KOPT-K1 (cell line): ENCODE data around the gene SELENOV.

Source experiments
- H3K27ac ChIP-seq: fragments of 200-600 bp; sonication (generic); 2 replicates; pipeline ENCODE4 v1.5.1; 2016; ENCODE audit warnings: antibody characterized with exemption, mild to moderate bottlenecking, low read depth, low read length; ENCODE audit not compliant: poor library complexity, severe bottlenecking
- H3K36me3 ChIP-seq: fragments of 200-600 bp; sonication (generic); 2 replicates; pipeline ENCODE4 v1.5.1; 2017; ENCODE audit warnings: antibody characterized with exemption, mild to moderate bottlenecking, low read length, moderate library complexity; ENCODE audit not compliant: insufficient read depth
- H3K9me3 ChIP-seq: fragments of 200-600 bp; sonication (generic); 2 replicates; pipeline ENCODE4 v1.5.1; 2017; ENCODE audit warnings: antibody characterized with exemption, low read length, mild to moderate bottlenecking; ENCODE audit not compliant: insufficient read depth, poor library complexity, severe bottlenecking

The SELENOV gene

GRCh38 chr19:39525205-39525604 lies 10.3 kb downstream of the SELENOV start:
- Histone ChIP-seq H3K36me3 (peaks cover 8% of the 10 kb centered on the region; the same call in 1 of the 2 replicates), H3K27ac (no peak overlapping the region), H3K9me3 (no peaks in the 10 kb centered on the region)

GRCh38 chr19:39531834-39532232 lies 16.9 kb downstream of the SELENOV start:
- peak overlapping the region; percentile 82 for H3K27ac ChIP-seq
- H3K36me3 ChIP-seq: peaks cover 8% of the 10 kb centered on the region
- H3K9me3 ChIP-seq: no peaks in the 10 kb centered on the region

- peaks cover 8% of the 10 kb centered on the region for H3K36me3 ChIP-seq
- no peaks in the 10 kb centered on the region for H3K9me3 ChIP-seq
- H3K27ac ChIP-seq: peak within 1 kb of the TSS; percentile 82
Observed at GRCh38 chr19:39532233-39533002, 17.5 kb downstream of the SELENOV start, which contains the start of gene EID2B. Gene EID2B, minus strand, starts transcription at chr19:39532852. Its CDS starts 50 bp downstream, at chr19:39532802.

GRCh38 chr19:39533003-39533512 lies 18.1 kb downstream of the SELENOV start:
- Histone ChIP-seq H3K27ac (peak overlapping the region; percentile 82), H3K9me3 (no peaks in the 10 kb centered on the region), H3K36me3 (peaks cover 8% of the 10 kb centered on the region)

GRCh38 chr19:39533791-39534190 lies 18.9 kb downstream of the SELENOV start:
- Histone ChIP-seq H3K27ac (no peak overlapping the region), H3K36me3 (peaks cover 8% of the 10 kb centered on the region), H3K9me3 (no peaks in the 10 kb centered on the region)

GRCh38 chr19:39539165-39539517 lies 24.2 kb downstream of the SELENOV start:
- Histone ChIP-seq H3K27ac (peak overlapping the region; percentile 89), H3K9me3 (no peaks in the 10 kb centered on the region), H3K36me3 (no peaks in the 10 kb centered on the region; the same call in 1 of the 2 replicates)

- Histone ChIP-seq H3K9me3 (no peaks in the 10 kb centered on the region), H3K36me3 (no peaks in the 10 kb centered on the region; the same call in 1 of the 2 replicates), H3K27ac (peak within 1 kb of the TSS; percentile 89)
Observed at GRCh38 chr19:39539518-39540332, 24.8 kb downstream of the SELENOV start, which contains the start of gene EID2. Gene EID2, minus strand, starts transcription at chr19:39540161. Its CDS starts 82 bp downstream, at chr19:39540079.

GRCh38 chr19:39540333-39540673 lies 25.4 kb downstream of the SELENOV start:
- Histone ChIP-seq H3K9me3 (no peaks in the 10 kb centered on the region), H3K36me3 (no peaks in the 10 kb centered on the region; the same call in 1 of the 2 replicates), H3K27ac (peak overlapping the region; percentile 89)

GRCh38 chr19:39542206-39542605 lies 27.3 kb downstream of the SELENOV start:
- H3K27ac ChIP-seq: no peak overlapping the region
- H3K9me3 ChIP-seq: no peaks in the 10 kb centered on the region
- H3K36me3 ChIP-seq: no peaks in the 10 kb centered on the region

- H3K36me3 ChIP-seq: no peaks in the 10 kb centered on the region
- H3K9me3 ChIP-seq: no peaks in the 10 kb centered on the region
- no peak overlapping the region for H3K27ac ChIP-seq
Observed at GRCh38 chr19:39543477-39543857, 28.5 kb downstream of the SELENOV start.

GRCh38 chr19:39544226-39544903 lies 29.4 kb downstream of the SELENOV start:
- H3K36me3 ChIP-seq: no peaks in the 10 kb centered on the region
- no peak overlapping the region for H3K27ac ChIP-seq
- no peaks in the 10 kb centered on the region for H3K9me3 ChIP-seq

GRCh38 chr19:39544911-39545310 lies 30.0 kb downstream of the SELENOV start:
- H3K36me3 ChIP-seq: no peaks in the 10 kb centered on the region
- H3K9me3 ChIP-seq: no peaks in the 10 kb centered on the region
- H3K27ac ChIP-seq: no peak overlapping the region

GRCh38 chr19:39546599-39546998 lies 31.7 kb downstream of the SELENOV start:
- H3K9me3 ChIP-seq: no peaks in the 10 kb centered on the region
- H3K27ac ChIP-seq: no peak overlapping the region
- H3K36me3 ChIP-seq: no peaks in the 10 kb centered on the region

- Histone ChIP-seq H3K36me3 (no peaks in the 10 kb centered on the region), H3K9me3 (no peaks in the 10 kb centered on the region), H3K27ac (no peak overlapping the region)
Observed at GRCh38 chr19:39550197-39550596, 35.3 kb downstream of the SELENOV start.
